Measurements from ENCODE around the gene PKP4. TPM values are rescaled to one million over a fixed set of nuclear protein-coding genes. Genes with fewer than 3 reads are reported as not detected.

Gene PKP4
- total and polyA plus RNA-seq, 9 of the 15 experiments (the other 6 are each of a cell fraction or from before 2014, with no cell fraction given): 24.6 to 99.1 (median 74.0) TPM

DNA sequence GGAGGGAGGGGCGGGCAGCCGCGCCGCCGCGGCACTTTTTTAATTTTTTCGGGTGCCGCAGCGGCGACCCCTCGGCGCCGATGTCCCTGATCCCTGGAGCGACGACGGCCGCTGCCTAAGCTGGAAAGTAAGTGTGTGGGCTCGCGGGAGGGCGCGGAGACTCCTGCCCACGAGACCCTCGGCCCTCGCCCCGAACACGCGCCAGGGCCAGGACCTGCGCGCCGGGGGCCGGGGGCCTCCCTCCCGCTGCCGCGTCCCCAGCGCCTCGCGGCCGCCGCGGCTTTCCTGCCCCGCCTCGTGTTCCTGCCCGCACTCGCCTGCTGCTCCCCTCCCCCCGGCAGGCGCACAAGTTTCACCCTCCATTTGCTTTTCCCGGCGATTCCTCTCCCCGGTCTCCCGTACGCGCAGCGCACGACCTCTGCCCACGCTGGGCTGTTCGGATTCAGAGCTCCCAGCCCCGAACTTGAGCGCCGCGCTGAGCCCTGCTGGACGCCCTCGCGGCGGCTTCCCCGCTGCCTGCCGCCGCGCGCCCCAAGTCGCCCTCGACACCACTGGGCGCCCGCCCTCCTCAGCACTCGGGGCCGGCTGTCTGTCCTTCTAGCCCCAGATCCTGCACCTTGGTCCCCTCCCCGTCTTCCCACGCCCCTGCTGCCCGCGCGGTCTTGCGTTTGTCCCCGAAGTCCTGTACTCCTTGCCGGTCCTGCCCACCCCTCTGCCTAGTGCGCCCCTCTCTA is 507 bp downstream of the PKP4 start (continued):
- TF ChIP-seq ZNF143 (CRISPR knock-in tag; IDR thresholded peaks at IDR 0.05) (no peak), PTRF (tag; IDR thresholded peaks at IDR 0.05) (no peak), FOXA3 (CRISPR knock-in tag; conservative IDR thresholded peaks at IDR 0.05 in 1 of 2, IDR thresholded peaks at IDR 0.05 in 1 of 2) (no peak), ZNF311 (CRISPR knock-in tag; IDR thresholded peaks at IDR 0.05) (no peak), ZFX (CRISPR knock-in tag; IDR thresholded peaks at IDR 0.05) (no peak; the same call in 1 of the 2 replicates), IRF9 (tag; IDR thresholded peaks at IDR 0.05) (no peak), ZNF696 (CRISPR knock-in tag; conservative IDR thresholded peaks at IDR 0.05) (no peak), CCNT2 (IDR thresholded peaks at IDR 0.05; ENCODE audit: borderline replicate concordance, extremely low read depth, insufficient read length, low read depth, low read length) (peak; percentile 61), POLR2AphosphoS5 (IDR thresholded peaks at IDR 0.05; ENCODE audit: control insufficient read depth, insufficient read depth, low read depth, low read length) (no peak; the same call in 1 of the 2 replicates), ZKSCAN8 (CRISPR knock-in tag; IDR thresholded peaks at IDR 0.05) (no peak), CBFA2T3 (IDR thresholded peaks at IDR 0.05) (no peak), POLR3G (IDR thresholded peaks at IDR 0.05; ENCODE audit: extremely low read depth, insufficient read length, insufficient replicate concordance) (no peak)
- TF ChIP-seq, protein P1, sequence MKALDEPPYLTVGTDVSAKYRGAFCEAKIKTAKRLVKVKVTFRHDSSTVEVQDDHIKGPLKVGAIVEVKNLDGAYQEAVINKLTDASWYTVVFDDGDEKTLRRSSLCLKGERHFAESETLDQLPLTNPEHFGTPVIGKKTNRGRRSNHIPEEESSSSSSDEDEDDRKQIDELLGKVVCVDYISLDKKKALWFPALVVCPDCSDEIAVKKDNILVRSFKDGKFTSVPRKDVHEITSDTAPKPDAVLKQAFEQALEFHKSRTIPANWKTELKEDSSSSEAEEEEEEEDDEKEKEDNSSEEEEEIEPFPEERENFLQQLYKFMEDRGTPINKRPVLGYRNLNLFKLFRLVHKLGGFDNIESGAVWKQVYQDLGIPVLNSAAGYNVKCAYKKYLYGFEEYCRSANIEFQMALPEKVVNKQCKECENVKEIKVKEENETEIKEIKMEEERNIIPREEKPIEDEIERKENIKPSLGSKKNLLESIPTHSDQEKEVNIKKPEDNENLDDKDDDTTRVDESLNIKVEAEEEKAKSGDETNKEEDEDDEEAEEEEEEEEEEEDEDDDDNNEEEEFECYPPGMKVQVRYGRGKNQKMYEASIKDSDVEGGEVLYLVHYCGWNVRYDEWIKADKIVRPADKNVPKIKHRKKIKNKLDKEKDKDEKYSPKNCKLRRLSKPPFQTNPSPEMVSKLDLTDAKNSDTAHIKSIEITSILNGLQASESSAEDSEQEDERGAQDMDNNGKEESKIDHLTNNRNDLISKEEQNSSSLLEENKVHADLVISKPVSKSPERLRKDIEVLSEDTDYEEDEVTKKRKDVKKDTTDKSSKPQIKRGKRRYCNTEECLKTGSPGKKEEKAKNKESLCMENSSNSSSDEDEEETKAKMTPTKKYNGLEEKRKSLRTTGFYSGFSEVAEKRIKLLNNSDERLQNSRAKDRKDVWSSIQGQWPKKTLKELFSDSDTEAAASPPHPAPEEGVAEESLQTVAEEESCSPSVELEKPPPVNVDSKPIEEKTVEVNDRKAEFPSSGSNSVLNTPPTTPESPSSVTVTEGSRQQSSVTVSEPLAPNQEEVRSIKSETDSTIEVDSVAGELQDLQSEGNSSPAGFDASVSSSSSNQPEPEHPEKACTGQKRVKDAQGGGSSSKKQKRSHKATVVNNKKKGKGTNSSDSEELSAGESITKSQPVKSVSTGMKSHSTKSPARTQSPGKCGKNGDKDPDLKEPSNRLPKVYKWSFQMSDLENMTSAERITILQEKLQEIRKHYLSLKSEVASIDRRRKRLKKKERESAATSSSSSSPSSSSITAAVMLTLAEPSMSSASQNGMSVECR (CRISPR knock-in tag; IDR thresholded peaks at IDR 0.05): no peak
- TF ChIP-seq, protein P2, sequence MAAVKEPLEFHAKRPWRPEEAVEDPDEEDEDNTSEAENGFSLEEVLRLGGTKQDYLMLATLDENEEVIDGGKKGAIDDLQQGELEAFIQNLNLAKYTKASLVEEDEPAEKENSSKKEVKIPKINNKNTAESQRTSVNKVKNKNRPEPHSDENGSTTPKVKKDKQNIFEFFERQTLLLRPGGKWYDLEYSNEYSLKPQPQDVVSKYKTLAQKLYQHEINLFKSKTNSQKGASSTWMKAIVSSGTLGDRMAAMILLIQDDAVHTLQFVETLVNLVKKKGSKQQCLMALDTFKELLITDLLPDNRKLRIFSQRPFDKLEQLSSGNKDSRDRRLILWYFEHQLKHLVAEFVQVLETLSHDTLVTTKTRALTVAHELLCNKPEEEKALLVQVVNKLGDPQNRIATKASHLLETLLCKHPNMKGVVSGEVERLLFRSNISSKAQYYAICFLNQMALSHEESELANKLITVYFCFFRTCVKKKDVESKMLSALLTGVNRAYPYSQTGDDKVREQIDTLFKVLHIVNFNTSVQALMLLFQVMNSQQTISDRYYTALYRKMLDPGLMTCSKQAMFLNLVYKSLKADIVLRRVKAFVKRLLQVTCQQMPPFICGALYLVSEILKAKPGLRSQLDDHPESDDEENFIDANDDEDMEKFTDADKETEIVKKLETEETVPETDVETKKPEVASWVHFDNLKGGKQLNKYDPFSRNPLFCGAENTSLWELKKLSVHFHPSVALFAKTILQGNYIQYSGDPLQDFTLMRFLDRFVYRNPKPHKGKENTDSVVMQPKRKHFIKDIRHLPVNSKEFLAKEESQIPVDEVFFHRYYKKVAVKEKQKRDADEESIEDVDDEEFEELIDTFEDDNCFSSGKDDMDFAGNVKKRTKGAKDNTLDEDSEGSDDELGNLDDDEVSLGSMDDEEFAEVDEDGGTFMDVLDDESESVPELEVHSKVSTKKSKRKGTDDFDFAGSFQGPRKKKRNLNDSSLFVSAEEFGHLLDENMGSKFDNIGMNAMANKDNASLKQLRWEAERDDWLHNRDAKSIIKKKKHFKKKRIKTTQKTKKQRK (IDR thresholded peaks at IDR 0.05; ENCODE audit: borderline replicate concordance, low read depth, low read length): no peak
- TF ChIP-seq, protein P3, sequence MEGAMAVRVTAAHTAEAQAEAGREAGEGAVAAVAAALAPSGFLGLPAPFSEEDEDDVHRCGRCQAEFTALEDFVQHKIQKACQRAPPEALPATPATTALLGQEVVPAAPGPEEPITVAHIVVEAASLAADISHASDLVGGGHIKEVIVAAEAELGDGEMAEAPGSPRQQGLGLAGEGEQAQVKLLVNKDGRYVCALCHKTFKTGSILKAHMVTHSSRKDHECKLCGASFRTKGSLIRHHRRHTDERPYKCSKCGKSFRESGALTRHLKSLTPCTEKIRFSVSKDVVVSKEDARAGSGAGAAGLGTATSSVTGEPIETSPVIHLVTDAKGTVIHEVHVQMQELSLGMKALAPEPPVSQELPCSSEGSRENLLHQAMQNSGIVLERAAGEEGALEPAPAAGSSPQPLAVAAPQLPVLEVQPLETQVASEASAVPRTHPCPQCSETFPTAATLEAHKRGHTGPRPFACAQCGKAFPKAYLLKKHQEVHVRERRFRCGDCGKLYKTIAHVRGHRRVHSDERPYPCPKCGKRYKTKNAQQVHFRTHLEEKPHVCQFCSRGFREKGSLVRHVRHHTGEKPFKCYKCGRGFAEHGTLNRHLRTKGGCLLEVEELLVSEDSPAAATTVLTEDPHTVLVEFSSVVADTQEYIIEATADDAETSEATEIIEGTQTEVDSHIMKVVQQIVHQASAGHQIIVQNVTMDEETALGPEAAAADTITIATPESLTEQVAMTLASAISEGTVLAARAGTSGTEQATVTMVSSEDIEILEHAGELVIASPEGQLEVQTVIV (CRISPR knock-in tag; IDR thresholded peaks at IDR 0.05; ENCODE audit: borderline replicate concordance): no peak
